ENCODE measurements around the gene PSMF1. TPM values are rescaled to one million over a fixed set of nuclear protein-coding genes. Genes with fewer than 3 reads are reported as not detected.
A peak's percentile ranks its signal among the peaks of the same experiment; 100 is the strongest.

Gene PSMF1
- total and polyA plus RNA-seq, 2 donors from 2014 or later, result 93.2 to 135 TPM

GRCh38 chr20:1101533-1101932 lies 16.9 kb upstream of the PSMF1 start:
- Histone ChIP-seq H3K4me3 (ENCODE audit: low read length in 3 of 3) (no peak overlapping the region), H3K9ac (ENCODE audit: low read length in 3 of 3) (no peak overlapping the region), H3K27ac (ENCODE audit: low read depth in 2 of 2, low read length in 2 of 2) (no peak overlapping the region), H3K36me3 (ENCODE audit: control insufficient read depth in 2 of 3, insufficient read depth in 3 of 3, low read length in 3 of 3) (no peaks in the 10 kb centered on the region), H3K4me1 (ENCODE audit: control insufficient read depth in 2 of 3, insufficient read depth in 2 of 3, low read depth in 1 of 3, low read length in 3 of 3) (no peaks in the 10 kb centered on the region), H3K9me3 (ENCODE audit: control insufficient read depth in 2 of 3, insufficient read depth in 1 of 3, low read length in 3 of 3) (peaks cover 0 to 10% (median 0%) of the 10 kb centered on the region in 3 donors), H3K27me3 (ENCODE audit: control insufficient read depth, insufficient read depth, low read length) (no peaks in the 10 kb centered on the region)
- intact Hi-C loops (cut with DNase I), result no loop called here
- TF ChIP-seq CTCF (IDR thresholded peaks at IDR 0.05; ENCODE audit: borderline replicate concordance, extremely low read depth, insufficient read depth), result no peak
- FAIRE-seq (peak; percentile 30), DNase-seq (no peak)

GRCh38 chr20:1102016-1102415 lies 16.4 kb upstream of the PSMF1 start:
- intact Hi-C loops (cut with DNase I), result no loop called here
- H3K4me3 ChIP-seq (ENCODE audit: low read length in 3 of 3), result no peak overlapping the region
- DNase-seq, result no peak
- no peaks in the 10 kb centered on the region for H3K27me3 ChIP-seq (ENCODE audit: control insufficient read depth, insufficient read depth, low read length)
- no peak overlapping the region for H3K27ac ChIP-seq (ENCODE audit: low read depth in 2 of 2, low read length in 2 of 2)
- no peak for FAIRE-seq
- H3K36me3 ChIP-seq (ENCODE audit: control insufficient read depth in 2 of 3, insufficient read depth in 3 of 3, low read length in 3 of 3), result no peaks in the 10 kb centered on the region
- no peak overlapping the region for H3K9ac ChIP-seq (ENCODE audit: low read length in 3 of 3)
- H3K9me3 ChIP-seq (ENCODE audit: control insufficient read depth in 2 of 3, insufficient read depth in 1 of 3, low read length in 3 of 3), result peaks cover 0 to 10% (median 0%) of the 10 kb centered on the region in 3 donors
- TF ChIP-seq CTCF (IDR thresholded peaks at IDR 0.05; ENCODE audit: borderline replicate concordance, extremely low read depth, insufficient read depth), result no peak
- H3K4me1 ChIP-seq (ENCODE audit: control insufficient read depth in 2 of 3, insufficient read depth in 2 of 3, low read depth in 1 of 3, low read length in 3 of 3), result no peaks in the 10 kb centered on the region

GRCh38 chr20:1103751-1104150 lies 14.7 kb upstream of the PSMF1 start:
- no peaks in the 10 kb centered on the region for H3K27me3 ChIP-seq (ENCODE audit: control insufficient read depth, insufficient read depth, low read length)
- H3K4me1 ChIP-seq (ENCODE audit: control insufficient read depth in 2 of 3, insufficient read depth in 2 of 3, low read depth in 1 of 3, low read length in 3 of 3), result no peaks in the 10 kb centered on the region
- TF ChIP-seq CTCF (IDR thresholded peaks at IDR 0.05; ENCODE audit: borderline replicate concordance, extremely low read depth, insufficient read depth), result no peak
- DNase-seq (no peak), FAIRE-seq (no peak)
- no peak overlapping the region for H3K9ac ChIP-seq (ENCODE audit: low read length in 3 of 3)
- H3K36me3 ChIP-seq (ENCODE audit: control insufficient read depth in 2 of 3, insufficient read depth in 3 of 3, low read length in 3 of 3), result no peaks in the 10 kb centered on the region
- H3K27ac ChIP-seq (ENCODE audit: low read depth in 2 of 2, low read length in 2 of 2), result no peak overlapping the region
- intact Hi-C loops (cut with DNase I), result no loop called here
- H3K9me3 ChIP-seq (ENCODE audit: control insufficient read depth in 2 of 3, insufficient read depth in 1 of 3, low read length in 3 of 3), result peaks cover 0 to 5% (median 0%) of the 10 kb centered on the region in 3 donors
- no peak overlapping the region for H3K4me3 ChIP-seq (ENCODE audit: low read length in 3 of 3)

- Histone ChIP-seq H3K27ac (ENCODE audit: low read depth in 2 of 2, low read length in 2 of 2) (no peak overlapping the region), H3K9me3 (ENCODE audit: control insufficient read depth in 2 of 3, insufficient read depth in 1 of 3, low read length in 3 of 3) (peaks cover 0 to 5% (median 0%) of the 10 kb centered on the region in 3 donors), H3K36me3 (ENCODE audit: control insufficient read depth in 2 of 3, insufficient read depth in 3 of 3, low read length in 3 of 3) (no peaks in the 10 kb centered on the region), H3K4me1 (ENCODE audit: control insufficient read depth in 2 of 3, insufficient read depth in 2 of 3, low read depth in 1 of 3, low read length in 3 of 3) (no peaks in the 10 kb centered on the region), H3K27me3 (ENCODE audit: control insufficient read depth, insufficient read depth, low read length) (no peaks in the 10 kb centered on the region), H3K4me3 (ENCODE audit: low read length in 3 of 3) (no peak overlapping the region), H3K9ac (ENCODE audit: low read length in 3 of 3) (no peak overlapping the region)
- intact Hi-C loops (cut with DNase I), result no loop called here
- no peak for FAIRE-seq
- no peak for TF ChIP-seq CTCF (IDR thresholded peaks at IDR 0.05; ENCODE audit: borderline replicate concordance, extremely low read depth, insufficient read depth)
- no peak for DNase-seq
Measured at GRCh38 chr20:1105599-1106194, 12.7 kb upstream of the PSMF1 start.

Data from kidney (tissue), 14 donors.